HepG2 (cell line): ENCODE data around the gene STUB1. TPM values are rescaled to one million over a fixed set of nuclear protein-coding genes. Genes with fewer than 3 reads are reported as not detected.
A peak's percentile ranks its signal among the peaks of the same experiment; 100 is the strongest.

ENCODE experiments used
- HNF1A ChIP-seq, 2 experiments: sonication (generic) in 1 of 2; formaldehyde crosslinking in 1 of 2; IDR thresholded peaks; 2 replicates each; pipeline versions ENCODE4 v1.4.0 to v1.6.1; 2016 to 2020; ENCODE audit warnings: borderline replicate concordance in 1 of 2, low read depth in 1 of 2, mild to moderate bottlenecking in 1 of 2, missing genetic modification reagents in 1 of 2
- MIXL1 ChIP-seq: IDR thresholded peaks from 2 replicates; pipeline ENCODE4 v1.6.1; 2016
- NFIB ChIP-seq: sonication (generic); formaldehyde crosslinking; IDR thresholded peaks from 2 replicates; pipeline ENCODE4 v1.9.0; 2021; ENCODE audit warnings: missing genetic modification reagents, mild to moderate bottlenecking, borderline replicate concordance
- PBX2 ChIP-seq: IDR thresholded peaks from 2 replicates; pipeline ENCODE4 v1.6.1; 2016; ENCODE audit warnings: control low read depth
- REST ChIP-seq, 2 experiments: IDR thresholded peaks; 2 replicates each; pipeline ENCODE4 v1.6.1; 2011 to 2012; ENCODE audit warnings: low read length in 2 of 2, borderline replicate concordance in 1 of 2, low read depth in 1 of 2, mild to moderate bottlenecking in 1 of 2, moderate library complexity in 1 of 2
- RNF2 ChIP-seq: fragments of 450-650 bp; conservative IDR thresholded peaks from 2 replicates; pipeline ENCODE4 v1.6.1; 2016; ENCODE audit warnings: low read depth
- SNAPC4 ChIP-seq: sonication (generic); formaldehyde crosslinking; IDR thresholded peaks from 2 replicates; pipeline ENCODE4 v1.4.0; 2020; ENCODE audit warnings: mild to moderate bottlenecking, missing genetic modification reagents
- ZNF337 ChIP-seq: sonication (generic); formaldehyde crosslinking; IDR thresholded peaks from 2 replicates; pipeline ENCODE4 v1.5.1; 2020; ENCODE audit warnings: missing genetic modification reagents, low read depth, mild to moderate bottlenecking, borderline replicate concordance
- ZNF343 ChIP-seq: sonication (generic); formaldehyde crosslinking; IDR thresholded peaks from 2 replicates; pipeline ENCODE4 v1.4.0; 2020; ENCODE audit warnings: mild to moderate bottlenecking, missing genetic modification reagents
- ZNF597 ChIP-seq: sonication (generic); formaldehyde crosslinking; IDR thresholded peaks from 2 replicates; pipeline ENCODE4 v1.5.0; 2020; ENCODE audit warnings: missing genetic modification reagents
- ZNF777 ChIP-seq: sonication (generic); formaldehyde crosslinking; IDR thresholded peaks from 2 replicates; pipeline ENCODE4 v1.4.0; 2020; ENCODE audit warnings: missing genetic modification reagents
- ZNF841 ChIP-seq: sonication (generic); formaldehyde crosslinking; IDR thresholded peaks from 2 replicates; pipeline ENCODE4 v1.8.1; 2023; ENCODE audit warnings: missing genetic modification reagents, borderline replicate concordance
- polyA plus RNA-seq, 8 experiments: library from polyadenylated mRNA; depleted of rRNA in 3 of 8; stranded (reverse) in 7 of 8; unstranded in 1 of 8; fragments of >200 nt; fragmentation: Illumina TruSeq in 4 of 8; extraction: Trizol in 4 of 8; gene quantifications; 2 replicates each; pipeline versions ENCODE4 v1.2.1 to v1.2.3, GENCODE V29; 2011 to 2016; ENCODE audit warnings: low read depth in 4 of 8, missing spikeins in 1 of 8, mixed read lengths in 1 of 8; ENCODE audit not compliant: insufficient read depth in 1 of 8
- total RNA-seq, 5 experiments: library from RNA; depleted of rRNA; stranded (reverse); fragments of >200 nt; fragmentation: Illumina TruSeq; extraction: Trizol; gene quantifications; 2 replicates each; pipeline ENCODE4 v1.2.3, GENCODE V29; 2016; ENCODE audit warnings: low read depth in 1 of 5

Gene STUB1
- total and polyA plus RNA-seq, 2 of the 13 experiments (the other 11 are each of a cell fraction or from before 2014, with no cell fraction given), result 52.9 to 78.2 TPM

- TF ChIP-seq SNAPC4 (CRISPR knock-in tag) (no peak), ZNF337 (CRISPR knock-in tag) (peak; percentile 34; the same call in 1 of the 2 replicates), REST (IDR thresholded peaks at IDR 0.05; ENCODE audit: borderline replicate concordance in 1 of 2, low read depth in 1 of 2, low read length in 2 of 2) (peak in 1 of 2 experiments; percentile 22; a peak in 1 of 4 replicates), ZNF343 (CRISPR knock-in tag) (peak; percentile 48; the same call in 1 of the 2 replicates), MIXL1 (CRISPR knock-in tag) (no peak), NFIB (CRISPR knock-in tag) (no peak), HNF1A (IDR thresholded peaks at IDR 0.05; ENCODE audit: low read depth) (no peak), HNF1A (CRISPR knock-in tag; IDR thresholded peaks at IDR 0.05; ENCODE audit: borderline replicate concordance) (peak; percentile 38; the same call in 1 of the 2 replicates), PBX2 (CRISPR knock-in tag) (no peak), ZNF597 (CRISPR knock-in tag) (no peak), ZNF841 (CRISPR knock-in tag) (no peak; the same call in 1 of the 2 replicates), ZNF777 (CRISPR knock-in tag) (peak; percentile 58), RNF2 (peak; percentile 80)
Measured at GRCh38 chr16:720990-721764, 41.0 kb downstream of the STUB1 start, which contains the start of gene ANTKMT (continued).
